BE2C (cell line): ENCODE results near the gene WIPF1.

Experiments used
- DNase-seq: peaks from one replicate; pipeline ENCODE4 v3.0.0-alpha.2; 2020
- H3K27me3 ChIP-seq: fragments of 250-450 bp; sonication (Bioruptor Pico); 2 replicates; pipeline ENCODE4 v1.5.1; 2020; ENCODE audit warnings: mild to moderate bottlenecking
- H3K36me3 ChIP-seq: fragments of 250-450 bp; sonication (Bioruptor Pico); 2 replicates; pipeline ENCODE4 v1.5.1; 2020; ENCODE audit warnings: mild to moderate bottlenecking
- H3K4me1 ChIP-seq: fragments of 250-450 bp; sonication (Bioruptor Pico); 2 replicates; pipeline ENCODE4 v1.5.1; 2020
- H3K4me3 ChIP-seq: 2 replicates; pipeline ENCODE4 v1.5.1; 2011; ENCODE audit warnings: low read depth, low read length
- H3K9me3 ChIP-seq: fragments of 250-450 bp; sonication (Bioruptor Pico); 2 replicates; pipeline ENCODE4 v1.5.1; 2020
- CTCF ChIP-seq: IDR thresholded peaks from 2 replicates; pipeline ENCODE4 v1.5.1; 2012; ENCODE audit warnings: mild to moderate bottlenecking, low read depth, low read length

Gene WIPF1

GRCh38 chr2:174540893-174541292, 56.7 kb downstream of the WIPF1 start:
- no peak for DNase-seq
- Histone ChIP-seq H3K9me3 (no peaks in the 10 kb centered on the region), H3K4me3 (no peak overlapping the region), H3K27me3 (no peaks in the 10 kb centered on the region), H3K4me1 (no peaks in the 10 kb centered on the region; the same call in 1 of the 2 replicates), H3K36me3 (no peaks in the 10 kb centered on the region)
- no peak for TF ChIP-seq CTCF

- TF ChIP-seq CTCF = no peak
- DNase-seq = peak; percentile 80
- Histone ChIP-seq H3K36me3 (no peaks in the 10 kb centered on the region), H3K4me3 (no peak overlapping the region), H3K9me3 (no peaks in the 10 kb centered on the region), H3K27me3 (no peaks in the 10 kb centered on the region), H3K4me1 (peaks cover 5% of the 10 kb centered on the region)
These were observed 61.6 kb downstream of the WIPF1 start for GRCh38 chr2:174535757-174536703.

- peak; percentile 58 for DNase-seq
- H3K27me3 ChIP-seq = no peaks in the 10 kb centered on the region
- H3K9me3 ChIP-seq = no peaks in the 10 kb centered on the region
- no peaks in the 10 kb centered on the region for H3K36me3 ChIP-seq
- TF ChIP-seq CTCF = 0 out of 2 replicates have a peak, but pooled peaks have one; percentile 11
- peaks cover 5% of the 10 kb centered on the region for H3K4me1 ChIP-seq
- no peak overlapping the region for H3K4me3 ChIP-seq
These were observed 62.5 kb downstream of the WIPF1 start for GRCh38 chr2:174535083-174535482.

GRCh38 chr2:174529916-174530315, 67.7 kb downstream of the WIPF1 start:
- Histone ChIP-seq H3K36me3 (no peaks in the 10 kb centered on the region), H3K4me3 (no peak overlapping the region), H3K27me3 (no peaks in the 10 kb centered on the region), H3K9me3 (no peaks in the 10 kb centered on the region), H3K4me1 (no peaks in the 10 kb centered on the region)
- no peak for DNase-seq
- TF ChIP-seq CTCF = no peak

GRCh38 chr2:174527959-174528358, 69.6 kb downstream of the WIPF1 start:
- H3K9me3 ChIP-seq = no peaks in the 10 kb centered on the region
- TF ChIP-seq CTCF = no peak
- no peak for DNase-seq
- H3K27me3 ChIP-seq = no peaks in the 10 kb centered on the region
- no peak overlapping the region for H3K4me3 ChIP-seq
- H3K36me3 ChIP-seq = no peaks in the 10 kb centered on the region
- no peaks in the 10 kb centered on the region for H3K4me1 ChIP-seq

GRCh38 chr2:174527101-174527721, 70.4 kb downstream of the WIPF1 start:
- Histone ChIP-seq H3K27me3 (no peaks in the 10 kb centered on the region), H3K9me3 (no peaks in the 10 kb centered on the region), H3K36me3 (no peaks in the 10 kb centered on the region), H3K4me1 (no peaks in the 10 kb centered on the region), H3K4me3 (no peak overlapping the region)
- TF ChIP-seq CTCF = no peak
- no peak for DNase-seq
